ENCODE data around the gene CDH23. TPM values are rescaled to one million over a fixed set of nuclear protein-coding genes. Genes with fewer than 3 reads are reported as not detected.

CDH23 gene
- total RNA-seq, 1 donor = 0.36 TPM

GRCh38 chr10:71516890-71517289, 120.2 kb downstream of the CDH23 start:
- Histone ChIP-seq H3K27ac (ENCODE audit: low read depth, low read length) (no peak overlapping the region), H3K9me3 (ENCODE audit: low read depth, low read length) (no peaks in the 10 kb centered on the region), H3K79me2 (ENCODE audit: insufficient read depth, low read length) (no peaks in the 10 kb centered on the region), H4K20me1 (ENCODE audit: insufficient read depth, low read length) (no peaks in the 10 kb centered on the region), H3K4me1 (ENCODE audit: insufficient read depth, low read length) (no peaks in the 10 kb centered on the region), H3K4me2 (ENCODE audit: insufficient read depth, low read length) (no peak overlapping the region), H3K36me3 (ENCODE audit: insufficient read depth, low read length) (no peaks in the 10 kb centered on the region), H2AFZ (ENCODE audit: low read length) (no peak overlapping the region), H3K4me3 (ENCODE audit: insufficient read depth, low read length) (no peak overlapping the region), H3K27me3 (ENCODE audit: insufficient read depth, low read length) (peaks cover 12% of the 10 kb centered on the region)
- no peak for TF ChIP-seq CTCF (IDR thresholded peaks at IDR 0.05; ENCODE audit: extremely low read depth, low read depth, low read length)
- DNase-seq (ENCODE audit: insufficient read length, low spot score, missing footprints) = peak; percentile 41

- no peak overlapping the region for H3K4me2 ChIP-seq (ENCODE audit: insufficient read depth, low read length)
- TF ChIP-seq CTCF (IDR thresholded peaks at IDR 0.05; ENCODE audit: extremely low read depth, low read depth, low read length) = no peak
- H3K36me3 ChIP-seq (ENCODE audit: insufficient read depth, low read length) = no peaks in the 10 kb centered on the region
- no peaks in the 10 kb centered on the region for H4K20me1 ChIP-seq (ENCODE audit: insufficient read depth, low read length)
- peaks cover 15% of the 10 kb centered on the region for H3K27me3 ChIP-seq (ENCODE audit: insufficient read depth, low read length)
- H3K79me2 ChIP-seq (ENCODE audit: insufficient read depth, low read length) = no peaks in the 10 kb centered on the region
- H2AFZ ChIP-seq (ENCODE audit: low read length) = no peak overlapping the region
- no peak overlapping the region for H3K4me3 ChIP-seq (ENCODE audit: insufficient read depth, low read length)
- H3K4me1 ChIP-seq (ENCODE audit: insufficient read depth, low read length) = no peaks in the 10 kb centered on the region
- peak; percentile 47 for DNase-seq (ENCODE audit: insufficient read length, low spot score, missing footprints)
- no peak overlapping the region for H3K27ac ChIP-seq (ENCODE audit: low read depth, low read length)
- no peaks in the 10 kb centered on the region for H3K9me3 ChIP-seq (ENCODE audit: low read depth, low read length)
Observed at GRCh38 chr10:71517298-71518169, 120.8 kb downstream of the CDH23 start.

GRCh38 chr10:71520042-71520441, 123.3 kb downstream of the CDH23 start:
- Histone ChIP-seq H3K4me2 (ENCODE audit: insufficient read depth, low read length) (no peak overlapping the region), H3K4me3 (ENCODE audit: insufficient read depth, low read length) (no peak overlapping the region), H3K27me3 (ENCODE audit: insufficient read depth, low read length) (peaks cover 19% of the 10 kb centered on the region), H3K9me3 (ENCODE audit: low read depth, low read length) (no peaks in the 10 kb centered on the region), H3K27ac (ENCODE audit: low read depth, low read length) (no peak overlapping the region), H3K4me1 (ENCODE audit: insufficient read depth, low read length) (no peaks in the 10 kb centered on the region), H2AFZ (ENCODE audit: low read length) (no peak overlapping the region), H3K79me2 (ENCODE audit: insufficient read depth, low read length) (no peaks in the 10 kb centered on the region), H4K20me1 (ENCODE audit: insufficient read depth, low read length) (no peaks in the 10 kb centered on the region), H3K36me3 (ENCODE audit: insufficient read depth, low read length) (no peaks in the 10 kb centered on the region)
- no peak for TF ChIP-seq CTCF (IDR thresholded peaks at IDR 0.05; ENCODE audit: extremely low read depth, low read depth, low read length)
- DNase-seq (ENCODE audit: insufficient read length, low spot score, missing footprints) = peak; percentile 77
